GM18498 (cell line): Measurements from ENCODE around the gene SLC5A6.
A peak's percentile ranks its signal among the peaks of the same experiment; 100 is the strongest.

Experiments used
- ATAC-seq: cut with Tn5 transposase; IDR thresholded peaks from one replicate; pipeline ENCODE4 v1.9.1; 2021; ENCODE audit warnings: mild to moderate bottlenecking, moderate library complexity; ENCODE audit not compliant: unreplicated experiment

The SLC5A6 gene

DNA sequence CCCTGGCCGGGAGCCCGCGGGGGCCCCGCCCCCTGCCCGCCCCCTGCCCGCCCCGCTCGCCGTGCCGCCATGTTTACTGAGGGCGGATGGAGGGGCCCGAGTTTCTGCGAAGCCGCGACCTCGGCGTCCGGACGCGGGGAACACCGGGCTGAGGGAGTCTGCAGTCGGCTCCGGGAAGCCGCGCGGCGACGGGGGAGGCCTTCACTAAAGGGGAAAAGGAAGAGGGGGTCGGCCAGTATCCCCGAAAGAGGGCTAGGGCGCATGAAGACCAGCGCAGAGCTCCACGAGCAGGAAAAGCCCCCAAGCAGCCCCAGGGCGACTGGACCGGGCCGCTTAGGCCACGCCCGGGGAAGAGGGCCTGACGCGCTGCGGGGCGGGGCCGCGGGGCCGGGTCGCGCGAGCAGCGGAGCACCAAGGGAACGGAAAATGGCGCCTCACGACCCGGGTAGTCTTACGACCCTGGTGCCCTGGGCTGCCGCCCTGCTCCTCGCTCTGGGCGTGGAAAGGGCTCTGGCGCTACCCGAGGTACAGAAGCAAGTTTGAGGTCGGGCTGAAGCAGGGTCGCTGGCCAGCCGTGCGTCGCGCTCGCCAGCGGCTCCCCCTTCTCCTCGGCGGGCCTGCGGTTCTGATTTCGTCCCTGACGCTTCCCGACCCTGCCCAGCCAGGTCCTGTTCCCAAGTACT lies at the start of gene SLC5A6, which contains the start of gene ATRAID:
Gene SLC5A6 (minus strand): TSS at position 326 of the 683 bp plus-strand sequence. CDS start 4,618 bp downstream, outside the sequence.
Gene ATRAID (plus strand): TSS at position 99 of the 683 bp plus-strand sequence. CDS start 328 bp downstream, at position 427.
- peak; percentile 81 for ATAC-seq

DNA sequence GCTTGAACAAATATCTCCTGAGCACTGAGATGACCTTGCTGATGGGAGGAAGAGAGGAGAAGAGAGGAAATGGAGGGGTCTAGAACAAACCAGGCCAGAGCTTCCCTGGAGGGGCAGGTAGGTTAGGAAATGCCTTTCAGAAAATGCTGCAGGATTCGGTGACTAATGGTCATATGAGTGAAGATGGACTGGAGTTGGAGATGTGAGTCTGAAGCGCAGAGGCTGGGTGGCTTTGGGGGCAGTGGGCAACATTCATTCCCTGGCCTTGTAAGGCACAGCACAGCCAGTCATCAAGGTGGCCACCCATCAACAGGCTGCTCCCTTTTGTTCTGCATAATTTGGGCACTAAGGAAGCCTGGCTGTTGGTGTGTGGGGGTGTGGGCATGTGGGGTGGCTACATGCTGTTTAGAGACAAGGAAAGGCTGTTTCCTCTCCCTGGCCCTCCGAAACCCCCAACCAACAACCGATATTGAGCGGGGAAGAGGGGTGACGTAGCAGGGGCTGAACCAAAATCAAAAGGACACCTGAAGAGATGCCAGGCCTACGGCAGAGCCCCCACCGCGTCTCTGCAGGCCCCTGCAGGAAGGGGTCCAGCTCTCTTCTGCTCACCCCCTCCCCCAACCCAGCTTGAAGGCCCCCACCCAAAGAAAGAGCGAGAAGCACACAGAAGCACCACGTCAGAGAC lies 49.3 kb upstream of the SLC5A6 start:
- no peak for ATAC-seq

GRCh38 chr2:27258051-27258450 lies 46.0 kb upstream of the SLC5A6 start:
- ATAC-seq = no peak

GRCh38 chr2:27256855-27257454 lies 44.9 kb upstream of the SLC5A6 start:
- ATAC-seq = no peak

- no peak for ATAC-seq
These were observed 43.6 kb upstream of the SLC5A6 start for GRCh38 chr2:27255660-27256059.

DNA sequence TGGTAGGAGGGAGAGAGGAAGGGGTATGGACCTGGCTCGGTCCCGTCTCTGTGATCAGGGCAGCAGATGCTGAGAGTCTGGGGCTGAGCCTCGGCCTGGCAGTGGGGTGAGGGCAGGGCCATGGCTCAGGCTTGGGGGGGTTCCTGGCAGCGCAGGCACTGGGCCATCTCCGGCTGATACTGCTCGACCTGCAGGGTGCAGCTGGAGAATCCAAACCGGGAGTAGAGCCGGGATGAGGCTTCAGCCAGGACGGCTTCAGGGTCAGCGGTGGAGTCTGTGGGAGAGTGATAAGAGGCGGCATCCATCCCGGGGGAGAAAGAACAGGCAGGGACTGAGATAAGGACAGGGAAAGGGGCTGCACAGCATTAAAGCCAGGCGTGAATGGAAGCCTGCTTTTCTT lies 43.1 kb upstream of the SLC5A6 start:
- no peak for ATAC-seq

- ATAC-seq = no peak
These were observed 39.7 kb upstream of the SLC5A6 start for GRCh38 chr2:27251766-27252165.

DNA sequence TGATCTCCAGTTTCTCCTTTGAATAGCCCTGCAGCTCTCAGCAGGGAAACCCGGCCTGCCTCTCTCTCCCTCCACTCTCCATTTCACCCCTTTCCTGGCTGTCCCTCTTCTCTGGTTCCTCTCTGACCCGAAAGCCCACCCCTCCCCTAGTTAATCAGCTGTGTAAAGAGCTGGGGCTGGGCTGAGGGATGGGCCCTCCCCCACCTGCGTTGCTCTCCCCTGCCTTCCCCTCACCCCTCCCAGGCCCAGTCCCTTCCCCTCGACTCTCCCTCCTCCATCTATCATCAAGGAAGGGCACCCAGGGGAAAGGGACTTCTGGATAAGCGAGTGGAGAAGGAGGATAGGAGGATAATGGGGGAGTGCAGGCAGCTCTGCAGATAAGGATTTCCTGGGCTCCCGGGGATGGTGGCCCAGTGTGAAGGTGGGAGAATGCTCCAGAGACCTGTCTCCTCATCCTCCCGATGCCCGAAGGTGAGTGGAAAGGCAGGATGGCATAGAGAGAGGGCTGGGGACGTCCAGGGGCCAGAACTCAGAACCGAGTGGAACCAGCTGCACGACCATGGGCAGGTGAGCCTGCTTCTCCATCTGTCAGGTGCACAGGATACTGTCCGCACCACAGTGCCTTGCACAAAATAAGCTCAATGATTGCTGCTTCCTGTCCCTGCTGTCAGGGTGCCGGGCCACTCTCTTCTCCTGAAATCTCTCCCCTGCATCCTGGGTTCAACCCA lies 38.7 kb upstream of the SLC5A6 start:
- ATAC-seq = no peak

DNA sequence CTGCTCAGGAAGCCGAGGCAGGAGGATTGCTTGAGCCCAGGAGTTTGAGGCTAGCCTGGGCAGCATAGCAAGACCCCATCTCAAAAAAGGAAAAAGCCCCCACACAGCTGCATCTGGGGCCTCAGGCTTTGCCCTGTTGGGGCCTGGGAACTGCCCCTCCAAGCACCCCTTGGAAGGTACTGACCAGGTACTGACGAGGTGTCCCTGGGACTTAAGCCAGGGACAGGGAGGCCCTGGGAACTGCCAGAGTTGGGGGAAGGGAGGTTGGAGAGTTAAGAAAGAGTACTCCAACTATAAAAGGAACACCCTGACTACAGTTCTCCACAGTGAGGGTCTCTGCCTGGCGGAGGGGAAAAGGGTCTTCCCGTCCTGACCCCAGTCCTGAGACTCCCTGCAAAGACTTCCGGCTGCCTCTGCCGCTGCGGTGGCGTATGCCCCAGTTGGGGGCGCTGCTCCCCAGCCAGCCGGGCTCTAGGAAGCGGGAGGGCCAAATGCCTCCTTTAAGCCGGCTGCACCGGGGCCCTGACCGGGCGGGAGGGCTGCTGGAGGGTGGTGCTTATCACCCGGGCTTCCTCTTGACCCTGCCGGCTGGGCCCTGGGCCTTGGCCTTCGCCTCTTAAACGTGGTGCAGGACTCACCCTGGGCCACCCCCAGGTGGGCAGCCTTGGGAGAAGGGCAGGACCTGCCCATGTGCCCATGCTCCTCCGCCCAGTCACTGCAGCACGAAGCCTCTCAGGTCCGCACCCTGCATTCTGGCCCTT lies 38.0 kb upstream of the SLC5A6 start:
- ATAC-seq = no peak

GRCh38 chr2:27249159-27249890 lies 37.3 kb upstream of the SLC5A6 start:
- ATAC-seq = no peak

- ATAC-seq = no peak
These were observed 35.8 kb upstream of the SLC5A6 start for GRCh38 chr2:27247893-27248292.

GRCh38 chr2:27245626-27246025 lies 33.6 kb upstream of the SLC5A6 start:
- ATAC-seq = no peak

- ATAC-seq = no peak
These were observed 33.0 kb upstream of the SLC5A6 start for GRCh38 chr2:27245116-27245515.

- ATAC-seq = no peak
These were observed 31.5 kb upstream of the SLC5A6 start for GRCh38 chr2:27243391-27244130.

DNA sequence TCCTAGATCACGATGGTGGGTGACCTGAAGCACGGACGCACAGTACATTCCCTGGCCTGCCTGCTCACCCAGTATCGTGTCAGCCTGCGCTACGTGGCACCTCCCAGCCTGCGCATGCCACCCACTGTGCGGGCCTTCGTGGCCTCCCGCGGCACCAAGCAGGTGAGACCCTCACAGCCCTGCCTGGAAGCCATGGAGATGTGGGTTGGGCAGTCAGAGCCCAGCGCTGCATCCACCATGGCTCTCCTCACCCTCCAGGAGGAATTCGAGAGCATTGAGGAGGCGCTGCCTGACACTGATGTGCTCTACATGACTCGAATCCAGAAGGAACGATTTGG lies 30.5 kb upstream of the SLC5A6 start:
- ATAC-seq = no peak

- ATAC-seq = no peak
These were observed 29.9 kb upstream of the SLC5A6 start for GRCh38 chr2:27241761-27242613.

DNA sequence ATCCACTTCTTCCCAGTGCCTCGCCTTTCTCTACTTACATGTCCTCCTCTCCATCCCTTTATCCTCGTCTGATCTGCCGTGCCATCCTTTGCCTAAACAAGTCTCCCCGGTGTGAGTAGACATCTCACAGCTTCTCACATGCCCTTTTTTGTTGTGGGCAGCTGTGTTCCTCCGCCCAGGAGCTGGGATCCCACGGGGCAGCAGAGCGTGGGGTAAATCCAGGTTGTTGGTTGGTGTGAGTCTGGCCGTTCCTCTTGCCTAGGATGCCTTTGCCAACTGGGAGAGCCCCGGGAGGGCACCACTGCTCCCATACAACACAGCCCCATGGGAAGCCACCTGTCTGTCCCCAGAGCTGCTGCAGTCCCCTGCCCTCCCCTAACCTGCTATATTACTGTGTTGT lies 28.3 kb upstream of the SLC5A6 start:
- no peak for ATAC-seq

DNA sequence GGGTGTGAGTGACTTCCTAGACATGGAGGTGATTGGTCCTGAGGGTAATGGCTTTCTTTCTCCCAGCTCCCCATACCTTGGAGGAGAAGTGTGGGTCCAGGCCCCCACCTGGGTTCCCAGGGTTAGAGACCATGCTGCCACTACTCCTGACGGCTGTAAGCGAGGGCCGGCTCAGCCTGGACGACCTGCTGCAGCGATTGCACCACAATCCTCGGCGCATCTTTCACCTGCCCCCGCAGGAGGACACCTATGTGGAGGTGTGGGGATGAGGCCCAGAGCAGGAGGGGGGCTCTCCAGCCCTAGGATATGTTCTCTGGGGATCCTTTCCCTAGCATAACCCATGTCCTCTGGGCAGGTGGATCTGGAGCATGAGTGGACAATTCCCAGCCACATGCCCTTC lies 26.9 kb upstream of the SLC5A6 start:
- ATAC-seq = no peak
